ENCODE results near the gene FZD1. TPM values are rescaled to one million over a fixed set of nuclear protein-coding genes. Genes with fewer than 3 reads are reported as not detected.

Gene FZD1
- polyA plus RNA-seq, 3 donors, result 3.6 to 10.1 (median 7.9) TPM

- H3K9me3 ChIP-seq (replicated peaks in 1 of 2; ENCODE audit: control insufficient read depth in 1 of 2, insufficient read depth in 1 of 2, low read length in 2 of 2), result no peaks in the 10 kb centered on the region
- H4K20me1 ChIP-seq (ENCODE audit: insufficient read depth, low read length), result no peaks in the 10 kb centered on the region
- H3K27me3 Mint-ChIP-seq (ENCODE audit: low read depth in 3 of 3), result peaks cover under 1 to 6% (median 2%) of the 10 kb centered on the region in 3 donors
- H2AFZ ChIP-seq (ENCODE audit: insufficient read depth, low read depth, low read length, poor library complexity, severe bottlenecking), result no peak overlapping the region
- H3K4me1 Mint-ChIP-seq, result peaks cover 10% of the 10 kb centered on the region
- no peak for TF ChIP-seq CTCF (IDR thresholded peaks at IDR 0.05)
- no peaks in the 10 kb centered on the region for H3K36me3 Mint-ChIP-seq
- DNase-seq, result no peak
- no peak overlapping the region for H3K4me3 ChIP-seq (replicated peaks in 1 of 3; ENCODE audit: low read depth in 2 of 3, low read length in 3 of 3)
- no peaks in the 10 kb centered on the region for H3K79me2 ChIP-seq (ENCODE audit: insufficient read depth, low read length)
- H3K4me1 ChIP-seq (ENCODE audit: control insufficient read depth in 1 of 2, insufficient read depth in 2 of 2, low read length in 2 of 2), result peaks cover 26 to 39% of the 10 kb centered on the region in 2 donors
- no peaks in the 10 kb centered on the region for H3K9me3 Mint-ChIP-seq
- WGBS (ENCODE audit: insufficient coverage), result no CpG with 5 or more reads among the region's 1 CpG
- no peaks in the 10 kb centered on the region for H3K36me3 ChIP-seq (replicated peaks in 1 of 2; ENCODE audit: control insufficient read depth in 1 of 2, insufficient read depth in 2 of 2, low read length in 2 of 2)
- intact Hi-C loops (cut with micrococcal nuclease), result no loop called here
- H3K4me2 ChIP-seq (replicated peaks; ENCODE audit: extremely low read depth, low read length, poor library complexity, severe bottlenecking), result no peak overlapping the region
- peaks cover 0 to 6% of the 10 kb centered on the region in 2 donors for H3K27me3 ChIP-seq (ENCODE audit: control insufficient read depth in 2 of 2, insufficient read depth in 2 of 2, low read length in 2 of 2)
- no peak overlapping the region for H3K9ac ChIP-seq (ENCODE audit: insufficient read depth, low read length, poor library complexity, severe bottlenecking)
- H3K27ac ChIP-seq (ENCODE audit: low read depth in 1 of 2, low read length in 2 of 2), result no peak overlapping the region
- H3K27ac Mint-ChIP-seq, result no peak overlapping the region
- H3K4me3 Mint-ChIP-seq, result no peak overlapping the region
These were observed 33.7 kb downstream of the FZD1 start for GRCh38 chr7:91297939-91298338.

- Mint-ChIP-seq H3K9me3 (peaks cover 0 to 2% (median 0%) of the 10 kb centered on the region in 7 donors), H3K27me3 (ENCODE audit: low read depth in 3 of 3) (peaks cover 0 to under 1% (median 0%) of the 10 kb centered on the region in 3 donors), H3K4me3 (no peak overlapping the region), H3K4me1 (peaks cover 14% of the 10 kb centered on the region), H3K27ac (no peak overlapping the region), H3K36me3 (no peaks in the 10 kb centered on the region)
- peak; percentile 81 to 85 (median 83) for DNase-seq
- no peak for TF ChIP-seq CTCF (IDR thresholded peaks at IDR 0.05)
- H3K9me3 ChIP-seq (replicated peaks in 1 of 2; ENCODE audit: control insufficient read depth in 1 of 2, insufficient read depth in 1 of 2, low read length in 2 of 2), result no peaks in the 10 kb centered on the region
- WGBS (ENCODE audit: insufficient coverage), result 20% methylated on average over 6 of the region's 6 CpGs
- H3K36me3 ChIP-seq (replicated peaks in 1 of 2; ENCODE audit: control insufficient read depth in 1 of 2, insufficient read depth in 2 of 2, low read length in 2 of 2), result no peaks in the 10 kb centered on the region
- no peaks in the 10 kb centered on the region for H3K79me2 ChIP-seq (ENCODE audit: insufficient read depth, low read length)
- peaks cover 26 to 43% of the 10 kb centered on the region in 2 donors for H3K4me1 ChIP-seq (ENCODE audit: control insufficient read depth in 1 of 2, insufficient read depth in 2 of 2, low read length in 2 of 2)
- H3K4me2 ChIP-seq (replicated peaks; ENCODE audit: extremely low read depth, low read length, poor library complexity, severe bottlenecking), result peak overlapping the region; percentile 45
- H4K20me1 ChIP-seq (ENCODE audit: insufficient read depth, low read length), result no peaks in the 10 kb centered on the region
- peak overlapping the region in 1 of 2 donors; percentile 76 for H3K27ac ChIP-seq (ENCODE audit: low read depth in 1 of 2, low read length in 2 of 2)
- H3K27me3 ChIP-seq (ENCODE audit: control insufficient read depth in 2 of 2, insufficient read depth in 2 of 2, low read length in 2 of 2), result no peaks in the 10 kb centered on the region
- H3K4me3 ChIP-seq (replicated peaks in 1 of 3; ENCODE audit: low read depth in 2 of 3, low read length in 3 of 3), result peak overlapping the region in 1 of 3 experiments; percentile 42
- intact Hi-C loops (cut with micrococcal nuclease), result no loop called here
- H2AFZ ChIP-seq (ENCODE audit: insufficient read depth, low read depth, low read length, poor library complexity, severe bottlenecking), result peak overlapping the region; percentile 41
- no peak overlapping the region for H3K9ac ChIP-seq (ENCODE audit: insufficient read depth, low read length, poor library complexity, severe bottlenecking)
These were observed 35.9 kb downstream of the FZD1 start for GRCh38 chr7:91299952-91300775.

All from CD14-positive monocyte (primary cell).